HG02840 (cell line): ENCODE measurements around the gene AGAP2.

Experiments used
- ATAC-seq: cut with Tn5 transposase; IDR thresholded peaks from one replicate; pipeline ENCODE4 v1.9.1; 2021; ENCODE audit warnings: mild to moderate bottlenecking, moderate library complexity, moderate number of reproducible peaks; ENCODE audit not compliant: unreplicated experiment, low FRiP score

The AGAP2 gene

DNA sequence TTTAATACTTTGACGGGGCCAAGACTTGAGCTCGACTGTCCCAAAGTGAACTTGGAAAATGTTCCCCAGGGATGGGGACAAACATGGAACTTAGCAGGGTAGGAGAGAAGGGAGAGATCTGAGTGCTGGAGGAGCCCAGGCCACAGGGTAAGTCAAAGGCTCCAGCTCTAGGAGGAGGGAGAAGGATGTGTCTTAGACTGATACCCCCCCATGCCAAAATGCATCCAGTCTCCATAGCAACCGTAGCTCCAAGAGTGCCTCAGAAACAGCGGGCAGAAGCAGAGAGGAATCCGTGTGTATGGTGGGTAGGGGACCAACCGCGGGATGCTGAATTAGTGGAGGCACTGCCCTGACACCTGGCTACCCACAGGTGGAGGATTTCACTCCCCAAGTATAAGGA lies 845 bp upstream of the AGAP2 start:
- no peak for ATAC-seq

GRCh38 chr12:57737467-57738460 lies 778 bp downstream of the AGAP2 start:
- no peak for ATAC-seq

DNA sequence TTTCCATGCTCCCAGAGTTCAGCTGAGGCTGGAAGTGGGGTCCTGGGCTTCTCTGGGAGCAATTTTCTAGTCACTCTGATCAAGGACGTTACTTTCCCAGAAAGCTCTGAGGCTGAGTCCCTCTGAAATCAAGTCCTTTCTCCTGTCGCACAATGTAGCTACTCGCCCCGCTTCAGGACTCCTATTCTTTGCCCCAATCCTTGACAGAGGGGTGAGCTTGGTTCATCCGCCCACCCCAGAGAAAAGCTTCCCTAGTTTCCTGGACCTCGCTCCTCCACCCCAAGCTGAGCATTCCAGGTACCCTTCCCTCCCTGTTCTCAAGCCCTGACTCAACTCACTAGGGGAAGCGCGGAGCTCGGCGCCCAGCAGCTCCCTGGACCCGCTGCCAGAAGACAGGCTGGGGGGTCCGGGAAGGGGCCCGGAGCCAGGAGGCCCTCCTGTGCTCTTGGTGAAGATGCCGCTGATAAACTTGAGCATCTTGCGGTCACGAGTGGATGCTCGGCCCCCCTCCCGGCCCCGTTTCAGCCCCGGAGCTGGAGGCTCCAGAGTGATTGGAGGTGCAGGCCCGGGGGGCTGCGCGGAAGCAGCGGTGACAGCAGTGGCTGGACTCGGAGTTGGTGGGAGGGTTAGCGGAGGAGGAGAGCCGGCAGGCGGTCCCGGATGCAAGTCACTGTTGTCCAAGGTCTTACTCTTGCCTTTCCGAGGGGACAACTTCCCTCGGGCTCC lies 1.6 kb downstream of the AGAP2 start:
- no peak for ATAC-seq

DNA sequence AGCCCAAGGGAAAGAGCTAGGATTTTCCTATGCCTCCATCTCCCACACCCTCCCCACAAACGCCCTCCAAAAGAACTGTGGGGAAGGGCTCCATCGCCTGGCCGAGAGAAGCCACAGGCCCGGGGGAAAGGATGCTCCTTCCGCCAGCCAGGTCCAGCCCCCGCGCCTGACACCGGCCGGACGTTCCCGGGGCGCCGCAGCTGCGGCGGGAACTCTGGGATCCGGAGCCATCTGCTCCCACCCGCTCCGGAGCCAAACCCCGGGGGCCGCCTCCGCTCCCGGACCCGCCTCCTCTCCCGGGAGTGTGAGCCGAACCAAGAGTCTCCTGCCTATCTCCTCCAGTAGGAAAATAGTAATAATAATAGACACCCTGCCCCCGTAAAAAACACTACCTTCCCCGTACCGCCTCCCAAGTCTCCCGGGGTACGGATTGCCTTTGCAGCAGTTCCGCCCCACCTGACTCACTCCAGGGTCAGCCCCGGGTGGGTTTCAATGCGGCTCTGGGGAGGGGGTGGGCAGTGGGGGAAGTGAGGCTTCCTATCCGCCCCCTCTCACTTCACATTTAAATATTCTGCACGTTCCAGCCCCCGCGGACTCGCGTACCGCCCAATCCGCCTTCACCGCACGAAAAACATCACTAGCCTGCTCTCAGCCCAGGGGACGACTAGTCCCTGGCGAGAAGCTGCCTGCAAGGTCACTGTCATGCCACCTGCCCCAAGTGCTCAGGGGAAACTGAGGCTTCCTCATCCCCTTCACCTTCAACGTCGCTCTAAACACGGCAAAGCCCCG lies 2.4 kb downstream of the AGAP2 start:
- ATAC-seq: no peak

GRCh38 chr12:57735198-57735855 lies 3.2 kb downstream of the AGAP2 start:
- no peak for ATAC-seq

DNA sequence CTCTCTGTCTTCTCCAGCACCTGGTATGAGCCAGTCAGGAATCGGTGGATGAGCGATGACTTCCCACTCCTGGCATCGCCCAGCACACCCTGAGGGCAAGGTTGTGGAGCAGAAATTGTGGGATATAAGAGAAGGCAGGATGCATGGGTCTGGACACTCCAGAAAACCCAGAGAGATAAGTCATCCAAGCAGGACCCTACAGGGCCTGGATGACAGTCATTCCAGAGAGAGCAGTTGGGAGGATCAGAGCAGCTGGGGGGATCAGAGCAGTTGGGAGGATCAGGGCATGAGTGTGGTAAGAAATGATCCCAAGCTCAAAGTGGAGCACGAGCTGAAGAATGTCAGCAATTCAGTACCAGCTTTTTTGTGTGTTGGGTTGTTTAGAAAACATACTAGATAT lies 4.0 kb downstream of the AGAP2 start:
- ATAC-seq: no peak

- no peak for ATAC-seq
Measured at GRCh38 chr12:57733928-57734327, 4.6 kb downstream of the AGAP2 start.

GRCh38 chr12:57732726-57733593 lies 5.6 kb downstream of the AGAP2 start:
- no peak for ATAC-seq

DNA sequence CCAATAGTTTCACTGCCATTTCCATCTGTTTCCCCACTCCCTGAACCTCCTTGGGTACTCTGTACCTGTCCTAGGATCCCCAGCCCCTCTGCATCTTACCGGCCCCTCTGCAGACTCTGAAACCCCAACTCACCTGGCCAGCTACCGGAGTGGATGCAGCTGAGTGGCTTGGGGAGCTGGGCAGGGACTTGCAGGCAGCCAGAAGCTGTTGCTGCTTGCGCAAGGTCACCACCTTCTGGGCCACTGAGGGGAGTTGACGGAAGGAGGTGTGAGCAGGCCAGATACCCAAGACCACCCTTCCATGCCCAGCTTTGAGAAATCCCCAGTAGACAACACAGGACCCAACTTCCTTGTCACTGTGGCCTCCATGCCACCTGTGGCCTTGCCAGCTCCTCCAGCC lies 6.3 kb downstream of the AGAP2 start:
- no peak for ATAC-seq

DNA sequence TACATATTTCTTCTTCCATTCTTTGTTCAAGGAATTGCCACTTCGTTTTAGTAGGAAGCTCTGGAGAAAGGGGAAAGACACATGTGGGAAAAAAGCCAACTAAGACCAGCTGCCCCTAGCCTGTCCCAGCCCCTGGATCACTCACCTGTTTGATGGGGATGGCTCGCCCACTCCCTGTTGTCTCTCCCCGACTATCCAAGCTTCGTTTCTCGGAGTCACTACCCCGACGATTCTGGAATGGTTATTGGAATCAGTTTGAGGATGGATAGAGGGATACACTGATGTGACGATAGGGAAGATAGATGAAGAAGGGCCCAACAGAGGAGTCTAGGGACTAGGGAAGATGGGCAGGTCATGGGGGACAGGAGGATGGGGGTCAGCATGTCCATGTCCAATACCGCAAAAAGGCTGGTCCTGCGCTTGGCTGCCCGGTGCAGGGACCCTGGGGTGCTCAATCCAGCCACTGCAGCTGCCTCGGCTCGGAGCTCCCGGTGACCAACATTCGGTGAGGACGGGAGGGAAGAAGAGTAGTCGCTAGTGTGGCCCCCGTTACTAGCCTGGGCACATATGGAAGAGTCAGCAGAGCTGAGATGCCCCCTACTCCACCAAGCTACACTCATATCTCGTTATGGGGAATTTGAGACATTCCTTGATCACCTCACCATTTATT lies 7.0 kb downstream of the AGAP2 start:
- no peak for ATAC-seq

DNA sequence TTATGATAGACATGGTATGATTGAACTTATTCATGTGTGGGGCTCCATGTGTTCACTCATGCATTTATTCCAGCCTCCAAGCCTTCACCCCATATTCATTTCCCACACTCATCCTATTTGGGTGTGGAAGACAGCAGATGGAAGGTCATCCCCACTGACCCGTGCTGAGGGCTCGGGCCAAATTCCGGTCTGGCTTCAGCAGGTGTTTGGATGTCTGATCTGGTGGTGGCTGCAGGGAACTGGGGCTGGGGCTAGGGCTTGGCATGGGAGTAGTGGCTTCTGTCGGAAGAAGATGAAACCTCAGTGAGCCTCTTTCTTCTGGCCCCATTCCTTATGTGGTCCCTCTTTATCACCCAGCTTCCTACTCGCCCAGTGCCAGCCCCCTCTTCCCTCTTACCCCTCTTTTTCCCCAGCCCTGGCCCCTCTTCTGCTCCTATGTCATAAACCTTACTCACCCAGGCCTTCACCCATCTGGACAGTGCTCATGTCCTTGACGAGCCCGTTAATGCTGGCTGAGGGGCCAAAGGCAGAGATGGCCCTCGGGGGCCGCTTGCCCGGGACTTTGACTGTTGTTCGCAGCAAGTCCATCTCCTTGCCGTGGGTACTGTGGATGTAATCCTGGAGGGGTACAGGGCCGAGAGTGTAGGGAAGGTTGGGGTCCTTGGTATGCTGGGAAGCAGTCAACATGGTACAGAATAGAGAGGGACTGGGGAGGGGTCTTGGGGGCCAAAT lies 8.0 kb downstream of the AGAP2 start:
- ATAC-seq: no peak

GRCh38 chr12:57729321-57729844 lies 9.2 kb downstream of the AGAP2 start:
- no peak for ATAC-seq

DNA sequence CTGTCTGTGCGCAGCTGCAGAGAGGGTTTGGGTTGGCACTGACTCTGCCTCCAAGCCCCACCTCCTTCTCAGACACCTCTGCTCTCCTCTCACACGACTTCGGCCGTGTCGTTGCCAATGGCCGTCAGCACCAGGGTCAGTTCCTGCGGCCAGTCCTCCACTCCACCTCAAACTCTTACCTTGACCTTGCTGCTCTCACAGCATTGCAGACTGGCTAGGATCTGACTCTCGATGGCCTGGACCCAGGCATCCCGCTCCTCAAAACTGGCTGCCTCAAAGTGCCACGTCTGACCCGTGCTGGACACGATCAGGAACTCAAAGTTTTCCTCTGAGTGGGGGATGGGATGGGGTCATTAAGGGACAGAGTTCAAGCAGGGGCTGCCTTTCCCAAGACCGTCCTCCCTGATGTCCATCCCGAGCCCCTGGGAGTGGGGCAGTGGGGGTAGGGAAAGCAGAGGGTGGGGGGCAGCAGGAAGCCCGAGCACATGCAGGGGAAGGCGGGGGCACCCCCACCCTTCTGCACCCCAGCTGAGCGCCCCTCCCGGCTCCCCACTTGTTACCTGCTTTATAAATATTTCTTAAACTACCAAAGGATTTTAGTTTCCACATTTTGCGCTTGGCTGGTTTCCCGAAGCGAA lies 10.7 kb downstream of the AGAP2 start:
- no peak for ATAC-seq

DNA sequence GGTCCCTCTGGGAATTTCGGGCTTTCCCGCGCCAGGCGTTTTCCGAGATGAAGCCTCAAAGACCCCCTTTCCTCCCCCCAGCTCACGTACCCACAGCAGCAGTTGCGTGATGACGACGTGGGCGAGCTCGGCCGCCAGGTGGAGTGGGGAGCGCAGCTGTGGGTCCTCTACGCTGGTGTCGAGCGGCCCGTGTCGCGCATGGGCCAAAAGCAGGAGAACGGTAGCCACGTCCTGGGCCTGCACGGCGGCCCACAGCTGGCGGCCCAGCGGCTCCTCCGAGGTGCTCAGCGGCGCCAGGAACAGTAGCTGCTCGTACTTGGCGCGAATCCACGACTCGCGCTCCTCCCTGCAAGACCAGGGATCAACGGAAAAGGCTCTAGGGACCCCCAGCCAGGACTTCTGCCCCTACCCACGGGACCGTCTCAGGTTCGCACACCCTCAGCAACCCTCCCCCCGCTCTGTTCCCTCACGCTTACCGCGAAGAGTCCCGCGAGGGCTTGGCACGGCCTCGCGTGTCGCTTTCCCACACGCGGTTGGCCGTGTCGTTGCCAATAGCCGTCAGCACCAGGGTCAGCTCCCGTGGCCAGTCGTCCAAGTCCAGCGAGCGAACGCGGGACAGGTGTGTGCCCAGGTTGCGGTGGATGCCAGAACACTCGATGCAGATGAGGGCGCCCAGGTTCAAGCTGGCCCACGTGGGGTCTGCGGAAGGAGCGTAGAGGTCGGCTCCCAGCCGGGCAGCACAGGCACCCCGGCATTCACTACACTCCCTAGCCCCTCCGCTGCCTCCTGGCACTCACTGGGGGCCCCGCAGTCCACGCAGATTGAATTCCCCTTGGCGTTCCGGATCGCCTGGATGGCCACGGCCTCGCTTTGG lies 11.4 kb downstream of the AGAP2 start:
- ATAC-seq: no peak

GRCh38 chr12:57726151-57726883 lies 12.2 kb downstream of the AGAP2 start:
- ATAC-seq: no peak

- ATAC-seq: no peak
Measured at GRCh38 chr12:57725851-57726150, 12.7 kb downstream of the AGAP2 start.
